HEK293T (cell line): ENCODE measurements around the gene PDZD8.

Experiments used
- CTCF ChIA-PET: fragments of 350-600 bp; formaldehyde crosslinking; extraction: SDS; loops from one replicate; lab custom pipeline; 2021; ENCODE audit warnings: antibody characterized with exemption, inconsistent platforms; lab: Yijun Ruan, JAX
- POLR2A ChIA-PET: fragments of 350-600 bp; formaldehyde crosslinking; extraction: SDS; loops from one replicate; lab custom pipeline; 2020; ENCODE audit warnings: antibody characterized with exemption, inconsistent platforms; lab: Yijun Ruan, JAX
- DNase-seq: peaks from one replicate; pipeline ENCODE4 v3.0.0; 2012; ENCODE audit warnings: mixed read lengths; ENCODE audit errors: extremely low spot score
- ARNT ChIP-seq: fragments of 450-650 bp; IDR thresholded peaks from 2 replicates; pipeline ENCODE4 v1.6.1; 2017; ENCODE audit warnings: mild to moderate bottlenecking
- BHLHE40 ChIP-seq: fragments of 450-650 bp; IDR thresholded peaks from 2 replicates; pipeline ENCODE4 v1.6.1; 2016; ENCODE audit warnings: mild to moderate bottlenecking, moderate library complexity, borderline replicate concordance
- CTBP1 ChIP-seq: fragments of 450-650 bp; IDR thresholded peaks from 2 replicates; pipeline ENCODE4 v1.6.1; 2016; ENCODE audit warnings: borderline replicate concordance
- ELF4 ChIP-seq: fragments of 450-650 bp; IDR thresholded peaks from 2 replicates; pipeline ENCODE4 v1.6.1; 2017; ENCODE audit warnings: antibody characterized with exemption
- FOXA1 ChIP-seq: fragments of 450-650 bp; IDR thresholded peaks from 2 replicates; pipeline ENCODE4 v1.6.1; 2016; ENCODE audit warnings: mild to moderate bottlenecking
- FOXK2 ChIP-seq: fragments of 450-650 bp; IDR thresholded peaks from 2 replicates; pipeline ENCODE4 v1.6.1; 2016; ENCODE audit warnings: mild to moderate bottlenecking
- FOXM1 ChIP-seq: fragments of 450-650 bp; IDR thresholded peaks from 2 replicates; pipeline ENCODE4 v1.6.1; 2017; ENCODE audit warnings: mild to moderate bottlenecking, borderline replicate concordance
- HDGF ChIP-seq: fragments of 450-650 bp; IDR thresholded peaks from 2 replicates; pipeline ENCODE4 v1.6.1; 2017; ENCODE audit warnings: antibody characterized with exemption, borderline replicate concordance
- L3MBTL2 ChIP-seq: fragments of 450-650 bp; conservative IDR thresholded peaks from 2 replicates; pipeline ENCODE4 v1.6.1; 2016; ENCODE audit warnings: mild to moderate bottlenecking
- LEF1 ChIP-seq: fragments of 450-650 bp; IDR thresholded peaks from 2 replicates; pipeline ENCODE4 v1.6.1; 2017; ENCODE audit warnings: mild to moderate bottlenecking, borderline replicate concordance
- NFRKB ChIP-seq: fragments of 450-650 bp; IDR thresholded peaks from 2 replicates; pipeline ENCODE4 v1.6.1; 2016; ENCODE audit warnings: mild to moderate bottlenecking, moderate library complexity
- PKNOX1 ChIP-seq: fragments of 450-650 bp; IDR thresholded peaks from 2 replicates; pipeline ENCODE4 v1.6.1; 2016
- SP1 ChIP-seq: fragments of 450-650 bp; IDR thresholded peaks from 2 replicates; pipeline ENCODE4 v1.6.1; 2017
- SUZ12 ChIP-seq: fragments of 450-650 bp; IDR thresholded peaks from 2 replicates; pipeline ENCODE4 v1.6.1; 2016; ENCODE audit warnings: mild to moderate bottlenecking
- TARDBP ChIP-seq: fragments of 450-650 bp; IDR thresholded peaks from 2 replicates; pipeline ENCODE4 v1.6.1; 2016
- ZNF384 ChIP-seq: fragments of 450-650 bp; IDR thresholded peaks from 2 replicates; pipeline ENCODE4 v1.6.1; 2016

PDZD8 gene

GRCh38 chr10:117320050-117320665 is 55.1 kb downstream of the PDZD8 start:
- DNase-seq: peak; percentile 39
- CTCF ChIA-PET: interaction anchor here (0.6 to 3.8 kb wide), 10 partner anchors 9 to 662 kb away, joined by 3 to 46 read pairs (median 4); no protein-coding TSS in a partner anchor
- TF ChIP-seq ELF4 (no peak), PKNOX1 (peak; percentile 43)
- POLR2A ChIA-PET: interaction anchor here (1.0 kb wide), 1 partner anchor 103 kb away, joined by 4 read pairs; no protein-coding TSS in a partner anchor

GRCh38 chr10:117318909-117319308 is 56.3 kb downstream of the PDZD8 start:
- POLR2A ChIA-PET: no interaction called here

GRCh38 chr10:117316701-117317100 is 58.5 kb downstream of the PDZD8 start:
- no peak for TF ChIP-seq SP1
- TF ChIP-seq TARDBP: no peak
- no peak for TF ChIP-seq BHLHE40
- TF ChIP-seq HDGF: no peak
- TF ChIP-seq PKNOX1: no peak
- TF ChIP-seq ARNT: no peak
- no peak for DNase-seq
- ChIA-PET POLR2A (no interaction called here), CTCF (no interaction called here)

More at GRCh38 chr10:117318909-117319308, 56.3 kb downstream of the PDZD8 start:
- DNase-seq: no peak
- TF ChIP-seq L3MBTL2 (no peak), NFRKB (no peak), ARNT (no peak), LEF1 (no peak), HDGF (no peak), TARDBP (no peak), PKNOX1 (no peak), SP1 (no peak), BHLHE40 (no peak), ZNF384 (no peak)
- CTCF ChIA-PET: interaction anchor here (0.6 to 3.8 kb wide), 11 partner anchors 24 to 690 kb away, joined by 3 to 46 read pairs (median 3); no protein-coding TSS in a partner anchor

DNA sequence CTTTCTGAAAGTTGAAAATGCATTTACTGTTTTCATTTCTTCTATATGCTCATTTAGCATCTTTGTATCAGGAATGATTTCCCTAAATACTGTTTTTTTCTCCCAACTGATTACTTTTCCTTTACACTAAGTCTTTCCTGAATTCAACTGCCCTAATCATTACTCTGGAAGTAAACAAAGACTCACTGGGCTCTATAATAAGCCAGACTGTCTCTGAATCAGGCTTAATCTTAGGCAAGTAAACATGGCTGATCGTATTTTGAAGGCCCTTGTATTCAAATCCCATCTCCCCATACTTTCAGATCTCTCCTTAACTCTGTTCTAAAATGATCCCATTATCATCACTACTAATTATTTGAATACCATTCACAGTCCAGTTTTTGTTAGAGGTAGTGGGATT is 61.6 kb downstream of the PDZD8 start:
- TF ChIP-seq CTBP1: no peak
- no peak for TF ChIP-seq FOXA1
- no peak for TF ChIP-seq PKNOX1
- TF ChIP-seq ARNT: no peak
- TF ChIP-seq LEF1: no peak
- TF ChIP-seq SP1: no peak
- TF ChIP-seq FOXK2: no peak
- no peak for TF ChIP-seq ZNF384
- no peak for TF ChIP-seq ELF4
- no peak for TF ChIP-seq HDGF
- no peak for TF ChIP-seq BHLHE40
- TF ChIP-seq FOXM1: no peak
- no peak for TF ChIP-seq L3MBTL2
- no peak for TF ChIP-seq TARDBP
- TF ChIP-seq SUZ12: no peak
- no peak for TF ChIP-seq NFRKB
- DNase-seq: no peak
- ChIA-PET CTCF (no interaction called here), POLR2A (no interaction called here)

DNA sequence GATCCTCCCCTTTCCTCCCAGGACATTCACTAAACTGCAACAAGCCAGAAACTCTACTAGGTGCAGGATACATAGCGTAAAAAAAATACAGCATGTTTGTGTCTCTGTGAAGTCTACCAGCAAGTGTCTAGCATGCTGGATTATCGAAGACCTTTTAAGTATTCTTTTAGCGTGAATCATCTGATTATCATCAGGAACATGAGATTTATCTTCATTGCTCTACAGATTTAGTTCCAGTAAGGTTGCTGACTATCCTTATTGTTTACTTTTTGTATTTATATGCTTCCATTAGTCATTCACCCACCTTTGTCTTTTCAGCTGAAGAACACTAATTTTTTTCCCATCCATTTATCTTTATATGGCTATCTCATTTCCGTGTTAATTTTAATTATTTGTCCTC is 62.8 kb downstream of the PDZD8 start:
- POLR2A ChIA-PET: no interaction called here
- CTCF ChIA-PET: no interaction called here
- TF ChIP-seq NFRKB: no peak
- no peak for TF ChIP-seq SP1
- TF ChIP-seq BHLHE40: no peak
- no peak for TF ChIP-seq FOXA1
- no peak for TF ChIP-seq ARNT
- TF ChIP-seq LEF1: no peak
- no peak for TF ChIP-seq L3MBTL2
- TF ChIP-seq ZNF384: no peak
- no peak for TF ChIP-seq CTBP1
- TF ChIP-seq HDGF: no peak
- no peak for TF ChIP-seq FOXK2

DNA sequence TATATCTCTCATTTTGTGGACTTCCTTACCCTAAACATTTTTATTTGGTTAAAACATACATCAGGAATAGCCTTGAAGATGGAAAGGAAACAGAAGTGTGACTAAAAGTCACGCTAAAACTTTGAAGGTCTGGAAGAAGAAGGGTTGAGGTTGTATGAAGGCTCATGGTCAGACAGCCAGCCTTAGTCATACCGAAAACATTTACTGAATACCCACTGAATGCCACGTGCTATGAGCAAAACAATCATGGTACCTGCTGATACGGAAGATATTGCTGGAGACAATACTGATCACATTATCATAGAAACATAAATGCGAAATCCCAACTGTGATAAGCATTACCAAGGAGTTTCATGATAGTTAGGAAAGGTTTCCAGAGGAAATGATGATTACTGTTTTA is 64.0 kb downstream of the PDZD8 start:
- DNase-seq: no peak
- ChIA-PET POLR2A (no interaction called here), CTCF (no interaction called here)
- no peak for TF ChIP-seq LEF1

More for the DNA sequence above, 62.8 kb downstream of the PDZD8 start:
- DNase-seq: no peak
